GM04504 (cell line): ENCODE results near the gene AKIRIN2.

Experiments
- DNase-seq: peaks from one replicate; pipeline ENCODE4 v3.0.0-alpha.2; 2012; ENCODE audit warnings: low read depth

Gene AKIRIN2

GRCh38 chr6:87655824-87656223, 46.2 kb downstream of the AKIRIN2 start:
- DNase-seq = no peak

- DNase-seq = no peak
These were observed 47.1 kb downstream of the AKIRIN2 start for GRCh38 chr6:87654875-87655454.

GRCh38 chr6:87654122-87654521, 47.9 kb downstream of the AKIRIN2 start:
- no peak for DNase-seq

GRCh38 chr6:87653074-87653962, 48.7 kb downstream of the AKIRIN2 start:
- no peak for DNase-seq

- DNase-seq = no peak
These were observed 57.0 kb downstream of the AKIRIN2 start for GRCh38 chr6:87645080-87645479.

GRCh38 chr6:87641065-87641692, 60.9 kb downstream of the AKIRIN2 start:
- DNase-seq = no peak

GRCh38 chr6:87639373-87639772, 62.7 kb downstream of the AKIRIN2 start:
- DNase-seq = no peak

- DNase-seq = no peak
These were observed 64.9 kb downstream of the AKIRIN2 start for GRCh38 chr6:87637106-87637505.

- no peak for DNase-seq
These were observed 65.7 kb downstream of the AKIRIN2 start for GRCh38 chr6:87636315-87636714.

GRCh38 chr6:87633851-87634250, 68.2 kb downstream of the AKIRIN2 start:
- no peak for DNase-seq

GRCh38 chr6:87630746-87631145, 71.3 kb downstream of the AKIRIN2 start:
- no peak for DNase-seq

- no peak for DNase-seq
These were observed 73.2 kb downstream of the AKIRIN2 start for GRCh38 chr6:87628881-87629280.

- DNase-seq = no peak
These were observed 73.6 kb downstream of the AKIRIN2 start for GRCh38 chr6:87628424-87628823.
